ENCODE results near the gene TAS1R1.

TAS1R1 gene

GRCh38 chr1:6580119-6580592 lies 25.0 kb downstream of the TAS1R1 start:
- no peak for DNase-seq (ENCODE audit: low read depth, low spot score)
- no peaks in the 10 kb centered on the region for H3K36me3 ChIP-seq (ENCODE audit: insufficient read depth, low read length)
- no peak overlapping the region for H3K27ac ChIP-seq
- no peak for TF ChIP-seq EZH2 (IDR thresholded peaks at IDR 0.05)
- no peaks in the 10 kb centered on the region for H3K9me3 ChIP-seq (ENCODE audit: low read depth, low read length)
- H3K4me3 ChIP-seq, result peak overlapping the region; percentile 90
- peak overlapping the region; percentile 84 for H3K9ac ChIP-seq (ENCODE audit: insufficient read length)

DNA sequence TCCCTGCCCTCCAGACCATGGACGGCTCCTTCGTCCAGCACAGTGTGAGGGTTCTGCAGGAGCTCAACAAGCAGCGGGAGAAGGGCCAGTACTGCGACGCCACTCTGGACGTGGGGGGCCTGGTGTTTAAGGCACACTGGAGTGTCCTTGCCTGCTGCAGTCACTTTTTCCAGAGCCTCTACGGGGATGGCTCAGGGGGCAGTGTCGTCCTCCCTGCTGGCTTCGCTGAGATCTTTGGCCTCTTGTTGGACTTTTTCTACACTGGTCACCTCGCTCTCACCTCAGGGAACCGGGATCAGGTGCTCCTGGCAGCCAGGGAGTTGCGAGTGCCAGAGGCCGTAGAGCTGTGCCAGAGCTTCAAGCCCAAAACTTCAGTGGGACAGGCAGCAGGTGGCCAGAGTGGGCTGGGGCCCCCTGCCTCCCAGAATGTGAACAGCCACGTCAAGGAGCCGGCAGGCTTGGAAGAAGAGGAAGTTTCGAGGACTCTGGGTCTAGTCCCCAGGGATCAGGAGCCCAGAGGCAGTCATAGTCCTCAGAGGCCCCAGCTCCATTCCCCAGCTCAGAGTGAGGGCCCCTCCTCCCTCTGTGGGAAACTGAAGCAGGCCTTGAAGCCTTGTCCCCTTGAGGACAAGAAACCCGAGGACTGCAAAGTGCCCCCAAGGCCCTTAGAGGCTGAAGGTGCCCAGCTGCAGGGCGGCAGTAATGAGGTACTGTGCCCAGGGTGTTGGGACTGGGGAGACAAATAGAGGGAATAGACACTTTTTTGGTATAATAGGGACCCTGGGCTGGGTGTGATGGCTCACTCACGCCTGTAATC lies 25.7 kb downstream of the TAS1R1 start:
- peak overlapping the region; percentile 90 for H3K4me3 ChIP-seq
- H3K9ac ChIP-seq (ENCODE audit: insufficient read length), result peak overlapping the region; percentile 84
- H3K36me3 ChIP-seq (ENCODE audit: insufficient read depth, low read length), result no peaks in the 10 kb centered on the region
- DNase-seq (ENCODE audit: low read depth, low spot score), result no peak
- H3K9me3 ChIP-seq (ENCODE audit: low read depth, low read length), result no peaks in the 10 kb centered on the region
- H3K27ac ChIP-seq, result no peak overlapping the region
- TF ChIP-seq FOXP2 (optimal IDR thresholded peaks at IDR 0.05; ENCODE audit: control extremely low read depth, extremely low read length, insufficient read depth) (no peak), POLR2AphosphoS5 (IDR thresholded peaks at IDR 0.05; ENCODE audit: borderline replicate concordance, low read depth, low read length) (0 out of 2 replicates have a peak, but pooled peaks have one; percentile 18)

- Histone ChIP-seq H3K27ac (no peak overlapping the region), H3K36me3 (ENCODE audit: insufficient read depth, low read length) (no peaks in the 10 kb centered on the region), H3K9me3 (ENCODE audit: low read depth, low read length) (no peaks in the 10 kb centered on the region), H3K9ac (ENCODE audit: insufficient read length) (no peak overlapping the region), H3K4me3 (no peak overlapping the region)
- no peak for TF ChIP-seq EZH2 (IDR thresholded peaks at IDR 0.05)
- no peak for TF ChIP-seq POLR2AphosphoS5 (IDR thresholded peaks at IDR 0.05; ENCODE audit: borderline replicate concordance, low read depth, low read length)
- no peak for TF ChIP-seq FOXP2 (optimal IDR thresholded peaks at IDR 0.05; ENCODE audit: control extremely low read depth, extremely low read length, insufficient read depth)
- no peak for DNase-seq (ENCODE audit: low read depth, low spot score)
These were observed 26.6 kb downstream of the TAS1R1 start for GRCh38 chr1:6581561-6582305.

- no peak overlapping the region for H3K9ac ChIP-seq (ENCODE audit: insufficient read length)
- TF ChIP-seq EZH2 (IDR thresholded peaks at IDR 0.05), result no peak
- TF ChIP-seq POLR2AphosphoS5 (IDR thresholded peaks at IDR 0.05; ENCODE audit: borderline replicate concordance, low read depth, low read length), result no peak
- no peak for TF ChIP-seq FOXP2 (optimal IDR thresholded peaks at IDR 0.05; ENCODE audit: control extremely low read depth, extremely low read length, insufficient read depth)
These were observed 27.3 kb downstream of the TAS1R1 start for GRCh38 chr1:6582370-6582769.

GRCh38 chr1:6584126-6585080 lies 29.3 kb downstream of the TAS1R1 start:
- Histone ChIP-seq H3K9me3 (ENCODE audit: low read depth, low read length) (no peaks in the 10 kb centered on the region), H3K9ac (ENCODE audit: insufficient read length) (no peak overlapping the region), H3K36me3 (ENCODE audit: insufficient read depth, low read length) (peaks cover 4% of the 10 kb centered on the region; the same call in 1 of the 2 replicates), H3K27ac (no peak overlapping the region), H3K4me3 (no peak overlapping the region)
- no peak for TF ChIP-seq EZH2 (IDR thresholded peaks at IDR 0.05)
- no peak for TF ChIP-seq POLR2AphosphoS5 (IDR thresholded peaks at IDR 0.05; ENCODE audit: borderline replicate concordance, low read depth, low read length)
- TF ChIP-seq FOXP2 (optimal IDR thresholded peaks at IDR 0.05; ENCODE audit: control extremely low read depth, extremely low read length, insufficient read depth), result no peak
- DNase-seq (ENCODE audit: low read depth, low spot score), result no peak

More at GRCh38 chr1:6582370-6582769, 27.3 kb downstream of the TAS1R1 start:
- Histone ChIP-seq H3K36me3 (ENCODE audit: insufficient read depth, low read length) (no peaks in the 10 kb centered on the region), H3K27ac (no peak overlapping the region), H3K4me3 (no peak overlapping the region), H3K9me3 (ENCODE audit: low read depth, low read length) (no peaks in the 10 kb centered on the region)
- DNase-seq (ENCODE audit: low read depth, low spot score), result no peak

GRCh38 chr1:6585081-6585722 lies 30.1 kb downstream of the TAS1R1 start:
- TF ChIP-seq EZH2 (IDR thresholded peaks at IDR 0.05), result no peak
- no peak for TF ChIP-seq POLR2AphosphoS5 (IDR thresholded peaks at IDR 0.05; ENCODE audit: borderline replicate concordance, low read depth, low read length)
- no peak for TF ChIP-seq FOXP2 (optimal IDR thresholded peaks at IDR 0.05; ENCODE audit: control extremely low read depth, extremely low read length, insufficient read depth)
- H3K4me3 ChIP-seq, result no peak overlapping the region
- H3K27ac ChIP-seq, result no peak overlapping the region
- no peaks in the 10 kb centered on the region for H3K9me3 ChIP-seq (ENCODE audit: low read depth, low read length)
- no peak for DNase-seq (ENCODE audit: low read depth, low spot score)
- H3K9ac ChIP-seq (ENCODE audit: insufficient read length), result no peak overlapping the region
- peaks cover 4% of the 10 kb centered on the region for H3K36me3 ChIP-seq (ENCODE audit: insufficient read depth, low read length)

DNA sequence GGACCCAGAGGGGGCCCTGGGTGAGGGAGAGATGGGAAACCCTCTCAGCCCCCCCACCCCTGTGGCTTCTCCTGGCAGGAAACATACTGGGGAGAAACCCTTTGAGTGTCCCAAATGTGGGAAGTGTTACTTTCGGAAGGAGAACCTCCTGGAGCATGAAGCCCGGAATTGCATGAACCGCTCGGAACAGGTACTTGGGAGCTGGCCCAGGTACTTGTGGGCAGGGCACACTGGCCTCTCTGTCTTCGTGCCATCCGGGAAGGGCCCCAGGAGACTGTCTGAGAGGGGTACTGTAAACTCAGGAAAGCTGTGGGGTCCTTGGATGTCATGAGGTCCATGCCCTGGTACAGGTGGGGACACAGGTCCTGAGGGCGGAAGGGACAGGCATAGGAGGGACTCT lies 30.7 kb downstream of the TAS1R1 start:
- peaks cover 4% of the 10 kb centered on the region for H3K36me3 ChIP-seq (ENCODE audit: insufficient read depth, low read length)
- no peak overlapping the region for H3K4me3 ChIP-seq
- no peak for DNase-seq (ENCODE audit: low read depth, low spot score)
- no peak overlapping the region for H3K27ac ChIP-seq
- H3K9ac ChIP-seq (ENCODE audit: insufficient read length), result no peak overlapping the region
- no peaks in the 10 kb centered on the region for H3K9me3 ChIP-seq (ENCODE audit: low read depth, low read length)
- no peak for TF ChIP-seq EZH2 (IDR thresholded peaks at IDR 0.05)
- TF ChIP-seq POLR2AphosphoS5 (IDR thresholded peaks at IDR 0.05; ENCODE audit: borderline replicate concordance, low read depth, low read length), result no peak
- no peak for TF ChIP-seq FOXP2 (optimal IDR thresholded peaks at IDR 0.05; ENCODE audit: control extremely low read depth, extremely low read length, insufficient read depth)

Data from SK-N-MC (cell line).